NCI-H1694 (cell line): Measurements from ENCODE around the gene SREBF2.

ENCODE experiments used
- DNase-seq: peaks from one replicate; lab custom pipeline; 2025; lab: John Stamatoyannopoulos, UW

Gene SREBF2

GRCh38 chr22:41922328-41922727, 89.4 kb downstream of the SREBF2 start:
- no peak for DNase-seq

DNA sequence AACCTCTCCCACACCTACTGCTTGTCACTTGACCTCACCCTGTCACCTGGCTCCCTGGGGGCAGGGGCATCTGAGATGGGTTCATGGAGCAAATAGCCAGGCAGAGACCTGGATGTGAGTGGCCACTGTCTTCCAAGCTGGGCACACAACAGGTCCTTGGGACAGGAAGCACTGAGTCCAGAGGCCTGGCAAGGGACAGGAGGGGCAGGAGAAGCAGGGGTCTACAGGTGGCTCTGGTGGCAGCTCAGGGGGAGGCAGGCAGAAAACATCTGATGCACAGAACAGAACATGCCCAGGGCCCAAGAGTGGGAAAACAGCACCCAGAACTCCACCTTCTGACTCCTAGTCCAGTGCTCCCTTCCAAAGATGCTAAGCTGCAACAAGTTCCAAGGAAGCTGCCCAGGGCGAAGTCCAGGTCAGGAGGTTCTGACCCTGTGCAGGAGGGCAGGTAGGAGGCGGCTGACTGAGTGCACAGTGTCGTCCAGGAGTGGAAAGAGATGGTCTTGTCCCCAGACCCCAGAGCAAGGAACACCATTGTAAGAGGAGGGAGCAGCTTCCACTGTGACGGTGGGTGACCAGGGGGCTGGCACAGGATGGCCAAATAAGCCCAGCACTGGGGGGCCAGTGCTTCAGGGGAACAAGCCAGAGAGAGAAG, 90.2 kb downstream of the SREBF2 start:
- no peak for DNase-seq

DNA sequence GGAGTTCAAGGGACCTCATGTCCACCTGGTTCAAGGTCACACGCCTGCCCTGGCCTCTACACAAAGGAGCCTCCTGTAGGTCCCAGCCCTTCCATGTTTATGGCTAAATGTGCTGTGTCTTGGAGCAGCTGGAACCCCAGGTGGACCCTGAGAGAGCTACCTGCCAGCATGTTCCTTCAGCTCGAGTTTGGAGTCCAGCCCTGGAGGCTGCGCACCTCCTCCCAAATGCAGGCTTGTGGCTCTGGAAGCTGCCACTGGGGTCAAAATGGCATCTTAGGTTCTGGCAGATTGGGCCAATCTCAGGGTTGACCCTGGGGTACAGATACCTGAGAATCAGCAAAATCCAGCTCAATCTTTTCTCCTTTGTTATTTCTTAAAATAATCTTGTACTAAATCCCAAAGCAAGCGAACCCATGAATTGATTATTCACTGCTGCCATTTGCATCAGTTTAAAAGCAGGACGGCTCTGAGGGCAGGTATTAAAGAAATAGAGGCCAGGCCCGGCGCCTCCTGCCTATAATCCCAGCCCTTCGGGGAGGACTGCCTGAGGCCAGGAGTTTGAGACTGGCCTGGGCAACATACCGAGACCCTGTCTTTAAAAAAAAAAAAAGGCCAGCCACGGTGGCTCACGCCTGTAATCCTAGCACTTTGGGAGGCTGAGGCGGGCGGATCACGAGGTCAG, 90.8 kb downstream of the SREBF2 start:
- no peak for DNase-seq

GRCh38 chr22:41925783-41926460, 93.0 kb downstream of the SREBF2 start:
- DNase-seq = peak; percentile 33

GRCh38 chr22:41927813-41928212, 94.9 kb downstream of the SREBF2 start:
- DNase-seq = no peak

DNA sequence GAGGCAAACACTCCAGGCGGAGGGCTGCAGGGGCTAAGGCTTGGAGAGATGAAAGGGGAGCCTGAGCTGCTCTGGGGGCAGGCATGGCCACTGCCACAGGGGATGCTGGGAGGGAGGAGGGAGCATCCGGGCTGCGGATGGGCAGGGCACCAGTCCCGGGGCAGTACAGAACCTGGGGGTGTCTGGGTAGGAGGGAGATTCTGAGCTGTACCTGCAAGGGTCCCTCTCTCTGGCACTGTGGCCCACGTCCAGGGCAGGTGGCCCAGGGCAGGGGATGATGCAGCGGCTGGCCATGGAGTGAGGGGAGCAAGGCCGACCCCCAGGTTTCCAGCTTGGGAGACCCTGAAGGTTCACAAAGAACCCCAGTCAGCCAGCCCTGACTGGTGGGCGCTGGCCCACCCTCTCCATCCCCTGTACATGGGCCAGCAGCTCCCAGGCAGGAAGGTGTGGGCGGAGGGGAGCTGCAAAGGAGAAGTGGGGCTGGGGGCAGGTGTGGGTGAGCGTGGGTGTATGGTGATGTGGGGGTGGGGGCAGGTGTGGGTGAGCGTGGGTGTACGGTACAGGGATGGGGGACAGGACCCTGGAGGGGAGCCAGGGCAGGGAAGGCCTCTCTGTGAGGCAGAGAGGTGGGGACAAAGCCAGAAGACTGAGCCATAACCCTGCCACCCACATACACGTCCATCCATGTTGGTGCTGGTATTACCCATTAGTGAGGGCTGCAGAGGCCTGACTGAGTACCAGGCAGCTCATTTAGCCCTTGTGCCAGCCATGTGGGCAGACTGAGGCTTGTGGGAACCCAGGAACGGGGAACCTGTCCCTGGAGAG, 95.9 kb downstream of the SREBF2 start:
- no peak for DNase-seq

- DNase-seq = peak; percentile 14
Observed at GRCh38 chr22:41929418-41929810, 96.5 kb downstream of the SREBF2 start.

DNA sequence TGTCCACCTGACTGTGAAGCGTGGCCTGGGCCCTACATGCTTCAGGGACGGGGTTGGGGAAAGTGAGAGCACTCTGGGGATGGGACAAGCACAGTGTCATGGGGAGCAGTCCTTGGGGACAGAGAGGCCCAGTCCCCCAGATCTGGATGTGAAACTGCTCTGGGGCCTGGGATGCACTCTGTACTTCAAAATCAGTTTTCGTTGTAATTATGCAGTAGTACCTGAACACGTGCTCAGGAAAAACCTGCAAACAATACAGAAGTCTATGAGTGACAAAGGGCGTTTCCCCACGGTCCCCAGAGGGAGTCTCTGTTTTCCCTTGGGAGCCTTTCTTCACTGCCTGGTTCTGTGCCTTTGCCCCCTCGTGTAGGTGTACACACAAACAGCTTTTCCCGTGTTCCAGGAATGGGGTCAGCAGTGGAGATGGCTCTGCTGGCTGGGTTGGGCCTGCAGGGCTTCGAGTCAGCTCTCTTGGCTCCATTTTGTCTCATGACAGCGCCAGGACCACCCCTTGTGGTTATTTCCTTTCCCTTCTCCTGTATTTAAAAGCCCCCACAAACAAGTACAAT, 98.9 kb downstream of the SREBF2 start:
- no peak for DNase-seq

- DNase-seq = no peak
Observed at GRCh38 chr22:41932353-41932752, 99.4 kb downstream of the SREBF2 start.

DNA sequence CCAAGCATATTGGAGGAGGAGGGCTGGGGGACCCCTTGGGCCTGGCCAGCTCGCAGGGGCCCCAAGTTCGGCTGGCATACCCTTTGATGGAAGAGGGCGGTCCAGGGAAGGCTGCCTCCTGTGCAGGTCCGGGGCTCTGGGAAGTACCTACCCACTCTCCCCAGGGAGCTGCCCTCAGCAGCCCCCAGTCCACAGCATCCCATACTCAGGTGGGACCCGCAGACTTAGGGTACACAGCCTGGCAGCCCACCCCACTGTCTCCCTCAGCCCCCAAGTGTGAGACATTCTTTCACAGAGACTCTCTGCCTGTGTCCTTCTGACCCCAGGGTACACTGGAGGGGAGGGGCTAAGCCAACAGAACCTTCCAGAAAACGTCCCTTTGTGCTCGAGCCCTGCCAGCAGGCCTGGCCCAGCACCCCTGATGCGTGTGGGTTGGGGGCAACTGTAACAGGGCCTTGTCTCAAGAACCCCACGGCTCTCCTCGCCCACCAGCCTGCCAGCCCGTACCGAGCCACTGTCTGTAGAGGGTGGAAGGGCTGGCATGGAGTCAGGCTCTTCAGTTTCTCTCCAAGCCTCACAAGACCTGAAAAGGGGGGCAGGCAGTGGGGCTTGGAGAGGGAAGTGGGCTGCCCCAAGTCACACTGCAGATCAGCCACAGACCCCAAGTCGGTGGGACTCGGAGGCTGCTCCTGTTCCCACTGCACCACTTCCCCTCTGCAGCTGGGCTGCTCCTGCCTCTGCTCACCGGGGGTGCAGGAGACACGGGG, 100.7 kb downstream of the SREBF2 start:
- DNase-seq = no peak

DNA sequence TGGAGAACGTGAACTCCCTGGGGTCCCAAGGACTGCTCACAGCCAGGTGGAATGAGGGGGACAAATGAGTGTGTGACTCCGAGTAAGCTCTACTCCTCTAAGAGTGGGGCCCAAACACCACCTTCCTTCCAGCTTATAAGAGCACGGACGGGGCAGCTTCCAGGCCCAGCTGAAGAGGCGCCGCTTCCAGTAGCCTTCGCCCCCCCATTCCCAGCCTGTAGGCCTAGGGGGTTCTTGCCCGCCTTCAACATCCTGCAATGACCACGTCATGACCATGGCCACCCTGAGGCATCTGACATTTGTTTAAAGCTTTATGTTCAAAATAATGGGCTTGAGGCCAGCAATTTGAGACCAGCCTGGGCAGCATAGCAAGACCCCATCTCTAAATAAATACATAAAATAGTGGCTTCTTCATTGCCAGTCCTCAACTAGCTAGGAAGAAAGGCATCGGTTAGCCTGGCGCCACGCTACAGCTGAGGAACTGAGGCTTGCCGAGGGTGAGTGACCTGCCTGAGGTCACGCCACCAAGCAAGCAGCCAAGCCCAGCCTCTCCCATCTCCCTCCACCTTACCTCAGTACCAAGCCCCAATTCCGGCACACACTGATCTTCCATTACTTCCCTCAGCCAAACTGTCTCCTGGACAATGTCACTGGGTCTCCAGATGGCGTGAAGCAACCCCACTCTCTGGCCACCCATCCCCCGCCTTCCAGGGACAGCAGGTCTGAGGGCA, 101.5 kb downstream of the SREBF2 start:
- no peak for DNase-seq

DNA sequence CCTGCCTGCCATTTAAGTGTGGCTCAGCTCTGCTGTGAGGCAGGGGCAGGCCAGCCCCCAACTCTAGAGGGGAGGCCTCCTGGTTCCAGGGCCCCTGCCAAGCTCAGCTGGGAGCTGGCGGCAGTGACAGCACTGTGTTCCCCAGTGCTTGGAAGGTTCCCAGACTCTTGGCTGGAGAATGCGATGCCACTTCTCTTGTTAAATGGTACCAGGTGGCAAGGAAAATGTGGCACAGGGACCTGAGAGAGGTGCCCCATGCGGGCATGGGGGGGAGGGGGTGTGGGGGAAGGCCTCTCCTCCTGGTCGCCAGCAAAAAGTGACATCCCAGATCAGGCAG, 102.1 kb downstream of the SREBF2 start:
- peak; percentile 29 for DNase-seq

DNA sequence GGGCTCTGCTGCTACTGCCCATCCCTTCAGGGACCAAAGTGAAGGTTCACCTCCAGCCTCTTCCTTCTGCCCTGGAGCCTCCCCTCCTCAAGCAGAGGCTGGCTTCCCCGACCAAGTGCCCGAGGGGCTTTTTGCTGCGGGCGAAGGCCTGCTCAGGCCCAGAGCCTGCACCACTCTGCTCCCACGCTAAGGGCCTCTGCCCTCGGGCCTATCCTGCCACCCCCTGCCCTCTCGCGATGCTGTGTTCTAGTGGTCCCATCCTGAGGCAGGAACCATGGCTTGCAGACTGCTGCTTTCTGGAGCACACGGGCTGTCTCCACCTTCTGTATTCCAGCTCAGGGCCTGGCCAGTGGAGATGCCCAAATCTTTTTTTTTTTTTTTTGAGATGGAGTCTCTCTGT, 102.6 kb downstream of the SREBF2 start:
- no peak for DNase-seq

DNA sequence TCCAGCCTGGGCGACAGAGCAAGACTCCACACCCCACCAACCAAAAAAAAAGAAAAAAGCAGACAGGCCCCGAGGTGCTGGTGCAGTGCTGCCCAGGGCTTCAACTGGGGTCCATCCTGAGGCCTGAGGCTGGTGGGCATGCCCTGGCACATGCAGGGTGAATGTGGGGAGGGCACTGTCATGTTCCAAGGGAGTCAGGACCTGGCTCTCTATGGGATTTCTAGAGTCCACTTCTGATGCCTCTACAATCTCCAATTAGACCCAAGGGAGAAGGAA, 103.9 kb downstream of the SREBF2 start:
- no peak for DNase-seq

DNA sequence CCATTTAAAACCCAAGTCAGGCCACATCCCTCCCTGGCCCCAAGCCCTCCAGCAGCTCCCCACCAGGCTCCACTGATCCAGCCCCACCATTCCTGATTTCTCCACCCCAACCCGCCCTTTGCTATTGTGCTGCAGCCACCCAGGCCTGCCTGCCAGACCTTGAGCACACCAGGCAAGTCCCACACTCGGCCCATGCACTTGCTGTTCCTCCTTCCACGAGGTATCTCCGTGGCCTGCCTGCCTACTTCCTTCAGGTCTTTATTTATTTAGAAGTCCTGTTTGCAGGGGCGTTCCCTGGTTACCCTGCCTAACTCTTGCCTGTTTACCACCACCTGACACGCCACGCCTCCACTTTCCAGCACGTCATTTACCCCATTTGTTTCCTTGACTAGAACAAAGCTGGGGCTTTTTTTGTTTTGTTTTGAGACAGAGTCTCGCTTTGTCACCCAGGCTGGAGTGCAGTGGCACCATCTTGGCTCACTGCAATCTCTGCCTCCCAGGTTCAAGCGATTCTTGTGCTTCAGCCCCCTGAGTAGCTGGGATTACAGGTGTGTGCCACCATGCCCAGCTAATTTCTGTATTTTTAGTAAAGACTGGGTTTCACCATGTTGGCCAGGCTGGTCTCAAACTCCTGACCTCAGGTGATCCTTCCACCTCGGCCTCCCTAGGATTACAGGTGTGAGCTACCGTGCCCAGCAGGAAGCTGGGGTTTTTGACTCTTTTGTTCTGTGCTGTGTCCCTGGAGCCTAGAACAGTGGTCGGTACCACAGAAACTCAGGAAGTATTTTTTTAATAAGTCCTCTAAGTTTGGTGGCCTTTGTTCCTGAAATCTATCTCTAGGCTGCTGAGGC, 107.3 kb downstream of the SREBF2 start:
- DNase-seq = no peak

DNA sequence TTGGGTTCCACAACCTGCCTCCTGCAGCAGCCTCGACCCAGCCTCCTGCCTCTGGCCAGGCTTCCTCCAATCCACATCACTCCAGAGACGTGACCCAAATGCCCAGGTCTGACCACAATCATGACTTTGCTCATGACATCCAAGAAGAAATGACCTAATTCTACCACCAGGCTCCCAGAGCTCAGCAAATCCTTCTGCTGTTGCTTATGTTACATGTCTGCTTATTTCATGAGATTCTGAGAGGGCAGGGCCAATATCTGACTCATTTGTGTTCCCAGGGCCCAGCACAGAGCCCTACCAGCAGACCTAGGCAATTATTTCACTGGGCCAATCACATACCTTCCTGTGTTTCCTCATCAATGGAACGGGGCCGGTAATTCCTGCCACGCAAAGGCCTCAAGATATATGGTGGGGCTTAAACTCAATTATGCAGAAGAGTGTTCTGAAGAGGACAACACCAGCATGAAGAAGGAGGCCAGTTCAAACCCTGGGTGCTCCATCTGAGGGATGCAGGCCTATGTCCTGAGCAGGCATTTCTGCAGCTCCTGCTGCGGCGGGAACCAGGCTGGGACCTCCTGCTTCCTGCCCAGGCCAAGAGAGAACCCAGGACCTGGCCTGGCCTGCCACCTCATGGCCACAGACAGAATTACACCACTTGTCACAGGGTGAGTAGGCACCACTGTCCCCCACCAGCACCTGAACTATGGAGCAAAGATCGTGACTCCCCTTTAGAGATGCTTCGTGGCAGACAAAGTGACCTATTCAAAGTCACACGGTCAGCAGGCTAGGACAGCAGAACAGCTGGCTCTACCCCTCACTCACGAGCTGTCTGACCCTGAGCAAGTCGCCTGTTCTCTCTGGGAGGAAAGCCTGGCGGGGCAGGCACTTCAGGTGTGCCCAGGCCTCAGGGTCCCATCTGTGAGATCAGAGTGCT, 108.2 kb downstream of the SREBF2 start:
- DNase-seq = peak; percentile 76

GRCh38 chr22:41943661-41944209, 110.8 kb downstream of the SREBF2 start:
- DNase-seq = no peak

DNA sequence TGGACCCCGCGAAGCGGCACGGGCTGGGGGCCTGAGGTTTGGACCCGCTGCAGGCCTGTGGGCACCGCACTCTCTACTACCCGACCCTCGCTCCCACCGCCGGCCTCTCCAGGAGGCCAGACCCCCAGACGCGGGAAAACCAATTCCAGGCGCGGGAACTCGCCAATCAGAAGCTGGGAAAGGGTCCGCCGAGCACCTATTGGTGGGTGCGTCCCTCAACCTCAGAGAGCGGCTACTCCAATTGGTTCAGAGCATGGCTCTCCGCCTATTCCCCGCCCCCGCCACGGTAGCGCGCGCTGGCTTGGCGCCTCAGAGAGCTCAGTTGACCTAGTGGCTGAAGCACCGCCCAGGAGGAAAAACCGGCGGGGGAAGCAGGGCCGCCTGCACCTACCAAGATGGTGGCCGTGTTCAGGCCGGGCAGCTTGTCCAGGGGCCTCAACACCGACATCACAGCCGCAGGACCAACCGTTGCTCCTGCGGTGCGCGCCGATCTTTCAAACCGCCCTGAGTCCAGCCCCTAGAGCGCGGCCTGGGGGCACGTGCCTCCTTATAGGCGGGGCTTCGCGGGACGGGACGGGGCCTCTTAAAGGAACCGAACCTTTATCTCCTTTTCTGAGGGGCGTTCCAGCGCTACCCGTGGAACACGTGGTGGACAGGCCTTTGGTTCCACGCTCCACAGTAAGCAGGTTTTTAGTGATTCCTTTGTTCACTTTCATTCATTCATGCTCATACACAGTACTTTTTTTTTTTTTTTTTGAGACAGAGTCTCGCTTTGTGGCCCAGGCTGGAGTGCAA, 113.9 kb downstream of the SREBF2 start, which contains the start of gene CENPM:
Gene CENPM (minus strand): TSS at position 524 of the 795 bp plus-strand sequence. CDS start 76 bp downstream, at position 448.
- DNase-seq = peak; percentile 96
